Right atrium auricular region (tissue), 2 donors: ENCODE measurements around the gene SPRYD4. TPM values are rescaled to one million over a fixed set of nuclear protein-coding genes. Genes with fewer than 3 reads are reported as not detected.

Source experiments
- DNase-seq: peaks from one replicate; pipeline ENCODE4 v3.0.0-alpha.2; 2019; ENCODE audit warnings: low spot score
- H3K27ac ChIP-seq, 2 donors: fragments of 200-600 bp; sonication (generic); 1 replicate in 1 of 2; 2 replicates in 1 of 2; pipeline ENCODE4 v1.5.1; 2016 to 2019
- H3K27me3 ChIP-seq, 2 donors: fragments of 200-600 bp; sonication (generic); one replicate each; pipeline versions ENCODE4 v1.5.1 to v1.6.0; 2017 to 2019
- H3K36me3 ChIP-seq: fragments of 200-600 bp; sonication (generic); one replicate; pipeline ENCODE4 v1.5.1; 2016
- H3K4me1 ChIP-seq, 2 donors: fragments of 200-600 bp; sonication (generic); one replicate each; pipeline versions ENCODE4 v1.5.1 to v1.6.0; 2017 to 2019
- H3K4me3 ChIP-seq, 2 donors: fragments of 200-600 bp; sonication (generic); 1 replicate in 1 of 2; 2 replicates in 1 of 2; pipeline ENCODE4 v1.5.1; 2017 to 2019; ENCODE audit warnings: mild to moderate bottlenecking in 1 of 2, moderate library complexity in 1 of 2
- H3K9me3 ChIP-seq, 2 donors: fragments of 200-600 bp; sonication (generic); one replicate each; pipeline ENCODE4 v1.5.1; 2019
- CTCF ChIP-seq, 2 donors: fragments of 200-600 bp; sonication (generic); IDR thresholded peaks; one replicate each; pipeline ENCODE4 v1.5.1; 2019; ENCODE audit warnings: antibody characterized with exemption in 2 of 2
- total RNA-seq, 2 donors: library from RNA; depleted of rRNA; stranded (reverse); fragments of >200 nt; gene quantifications; one replicate each; pipeline ENCODE4 v1.1.0, GENCODE V29; 2016

SPRYD4 gene
- total RNA-seq, 2 donors from 2014 or later: 1.7 to 2.7 TPM

GRCh38 chr12:56477521-56478225, 9.3 kb downstream of the SPRYD4 start:
- no peaks in the 10 kb centered on the region for H3K9me3 ChIP-seq
- H3K4me3 ChIP-seq: no peak overlapping the region

GRCh38 chr12:56479625-56480024, 11.2 kb downstream of the SPRYD4 start:
- Histone ChIP-seq H3K27ac (no peak overlapping the region), H3K4me3 (no peak overlapping the region), H3K27me3 (no peaks in the 10 kb centered on the region), H3K9me3 (no peaks in the 10 kb centered on the region), H3K36me3 (no peaks in the 10 kb centered on the region), H3K4me1 (no peaks in the 10 kb centered on the region)
- DNase-seq: no peak
- no peak for TF ChIP-seq CTCF (IDR thresholded peaks at IDR 0.05)

More at GRCh38 chr12:56477521-56478225, 9.3 kb downstream of the SPRYD4 start:
- no peak overlapping the region for H3K27ac ChIP-seq
- H3K4me1 ChIP-seq: no peaks in the 10 kb centered on the region
- H3K27me3 ChIP-seq: no peaks in the 10 kb centered on the region
- no peak for DNase-seq
- TF ChIP-seq CTCF (IDR thresholded peaks at IDR 0.05): no peak
- H3K36me3 ChIP-seq: no peaks in the 10 kb centered on the region

GRCh38 chr12:56484566-56484965, 16.2 kb downstream of the SPRYD4 start:
- no peak for TF ChIP-seq CTCF (IDR thresholded peaks at IDR 0.05)
- peaks cover 0 to 6% of the 10 kb centered on the region in 2 donors for H3K4me1 ChIP-seq
- no peaks in the 10 kb centered on the region for H3K36me3 ChIP-seq
- no peak for DNase-seq
- no peaks in the 10 kb centered on the region for H3K27me3 ChIP-seq
- H3K27ac ChIP-seq: no peak overlapping the region
- H3K9me3 ChIP-seq: no peaks in the 10 kb centered on the region
- no peak overlapping the region for H3K4me3 ChIP-seq

- no peaks in the 10 kb centered on the region for H3K27me3 ChIP-seq
- peaks cover 0 to 6% of the 10 kb centered on the region in 2 donors for H3K4me1 ChIP-seq
- H3K4me3 ChIP-seq: no peak overlapping the region
- TF ChIP-seq CTCF (IDR thresholded peaks at IDR 0.05): no peak
- no peak overlapping the region for H3K27ac ChIP-seq
- no peak for DNase-seq
- H3K9me3 ChIP-seq: no peaks in the 10 kb centered on the region
- H3K36me3 ChIP-seq: no peaks in the 10 kb centered on the region
These were observed 18.3 kb downstream of the SPRYD4 start for GRCh38 chr12:56486694-56487093.

GRCh38 chr12:56487448-56488040, 19.2 kb downstream of the SPRYD4 start:
- no peak for DNase-seq
- no peaks in the 10 kb centered on the region for H3K27me3 ChIP-seq

More at GRCh38 chr12:56487448-56488040, 19.2 kb downstream of the SPRYD4 start:
- Histone ChIP-seq H3K36me3 (no peaks in the 10 kb centered on the region), H3K4me1 (peaks cover 0 to 6% of the 10 kb centered on the region in 2 donors), H3K27ac (peak overlapping the region in 1 of 2 donors; percentile 15), H3K4me3 (peak overlapping the region; percentile 55 to 64), H3K9me3 (no peaks in the 10 kb centered on the region)
- no peak for TF ChIP-seq CTCF (IDR thresholded peaks at IDR 0.05)
